Right lobe of liver (tissue), 6 donors: ENCODE measurements around the gene NTM. TPM values are rescaled to one million over a fixed set of nuclear protein-coding genes. Genes with fewer than 3 reads are reported as not detected.

Source experiments
- ATAC-seq, 4 donors: fragments of 200-7000 bp; cut with Tn5 transposase; one replicate each; pipeline ENCODE4 v1.9.1; 2020; ENCODE audit warnings: mild to moderate bottlenecking in 4 of 4, moderate library complexity in 4 of 4
- DNase-seq, 3 donors: peaks; one replicate each; pipeline ENCODE4 v3.0.0-alpha.2; 2020
- H3K27ac ChIP-seq, 3 donors: fragments of 200-600 bp; one replicate each; pipeline ENCODE4 v1.8.0; 2022
- H3K27me3 ChIP-seq, 2 donors: fragments of 200-600 bp; one replicate each; pipeline ENCODE4 v1.8.0; 2022
- H3K36me3 ChIP-seq, 4 donors: fragments of 200-600 bp; sonication (generic) in 1 of 4; one replicate each; pipeline versions ENCODE4 v1.5.1 to v1.8.0; 2017 to 2022; ENCODE audit warnings: control low read depth in 1 of 4
- H3K4me1 ChIP-seq, 4 donors: fragments of 200-600 bp; sonication (generic) in 1 of 4; one replicate each; pipeline versions ENCODE4 v1.5.1 to v1.8.0; 2017 to 2022; ENCODE audit warnings: control low read depth in 1 of 4
- H3K4me3 ChIP-seq, 3 donors: fragments of 200-600 bp; one replicate each; pipeline ENCODE4 v1.8.0; 2022
- H3K9me3 ChIP-seq, 4 donors: fragments of 200-600 bp; sonication (generic) in 1 of 4; one replicate each; pipeline versions ENCODE4 v1.5.1 to v1.8.0; 2017 to 2022; ENCODE audit warnings: control low read depth in 1 of 4
- POLR2A ChIP-seq: fragments of 450-650 bp; IDR thresholded peaks from one replicate; pipeline ENCODE4 v1.6.1; 2017; ENCODE audit warnings: antibody characterized with exemption, mild to moderate bottlenecking
- WGBS: methylation state at CpG from one replicate; pipeline ENCODE4 v1.1.6; 2018; ENCODE audit warnings: low coverage, low lambda C conversion rate; ENCODE audit not compliant: insufficient coverage; ENCODE audit errors: missing lambda C conversion rate; 5-methylcytosine and 5-hydroxymethylcytosine counted together
- intact Hi-C, 2 donors: fragments of 100-400 bp; cut with DNase I; formaldehyde crosslinking; loops; one replicate each; pipeline versions ENCODE4 v1.11.2 to v1.14.1; 2022
- total RNA-seq, 6 experiments: library from RNA; depleted of rRNA in 2 of 6; stranded (reverse); fragments of >200 nt in 2 of 6; fragmentation: NEBNext Ultra II Directional in 3 of 6; extraction: Animal tissue kit (Norgen Biotek cat#: 25700) in 3 of 6; gene quantifications; one replicate each; pipeline versions ENCODE4 v1.1.0 to v1.2.4, GENCODE V29; 2016 to 2023
- TF ChIP-seq, protein P1 (sequence below), 4 donors: fragments of 200-600 bp in 3 of 4; fragments of 450-650 bp in 1 of 4; IDR thresholded peaks; one replicate each; pipeline versions ENCODE4 v1.5.1 to v1.8.0; 2016 to 2022; ENCODE audit warnings: antibody characterized with exemption in 4 of 4, mild to moderate bottlenecking in 2 of 4
- donor health status: DM: no; HTN: yes; CAD: no.
- donor health status: DM: no; HTN: no; CAD: no.
- donor health status: DM: no; HTN: no; CAD: no.
- donor health status: DM: no; HTN: yes; CAD: no.
- donor health status: DM: no; HTN: yes; CAD: no.

Gene NTM
- total RNA-seq, 6 experiments from 2014 or later, result 0.35 TPM; not detected in 5

GRCh38 chr11:131549099-131549498, 178.7 kb downstream of the NTM start:
- Histone ChIP-seq H3K9me3 (no peaks in the 10 kb centered on the region), H3K27ac (no peak overlapping the region), H3K4me3 (no peak overlapping the region), H3K36me3 (no peaks in the 10 kb centered on the region), H3K27me3 (no peaks in the 10 kb centered on the region), H3K4me1 (no peaks in the 10 kb centered on the region)
- TF ChIP-seq POLR2A, result no peak
- TF ChIP-seq, protein P1, sequence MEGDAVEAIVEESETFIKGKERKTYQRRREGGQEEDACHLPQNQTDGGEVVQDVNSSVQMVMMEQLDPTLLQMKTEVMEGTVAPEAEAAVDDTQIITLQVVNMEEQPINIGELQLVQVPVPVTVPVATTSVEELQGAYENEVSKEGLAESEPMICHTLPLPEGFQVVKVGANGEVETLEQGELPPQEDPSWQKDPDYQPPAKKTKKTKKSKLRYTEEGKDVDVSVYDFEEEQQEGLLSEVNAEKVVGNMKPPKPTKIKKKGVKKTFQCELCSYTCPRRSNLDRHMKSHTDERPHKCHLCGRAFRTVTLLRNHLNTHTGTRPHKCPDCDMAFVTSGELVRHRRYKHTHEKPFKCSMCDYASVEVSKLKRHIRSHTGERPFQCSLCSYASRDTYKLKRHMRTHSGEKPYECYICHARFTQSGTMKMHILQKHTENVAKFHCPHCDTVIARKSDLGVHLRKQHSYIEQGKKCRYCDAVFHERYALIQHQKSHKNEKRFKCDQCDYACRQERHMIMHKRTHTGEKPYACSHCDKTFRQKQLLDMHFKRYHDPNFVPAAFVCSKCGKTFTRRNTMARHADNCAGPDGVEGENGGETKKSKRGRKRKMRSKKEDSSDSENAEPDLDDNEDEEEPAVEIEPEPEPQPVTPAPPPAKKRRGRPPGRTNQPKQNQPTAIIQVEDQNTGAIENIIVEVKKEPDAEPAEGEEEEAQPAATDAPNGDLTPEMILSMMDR (IDR thresholded peaks at IDR 0.05), result no peak
- WGBS, result 60% methylated on average over 2 of the region's 2 CpGs
- intact Hi-C loops, result no loop called here
- ATAC-seq (no peak), DNase-seq (no peak)

DNA sequence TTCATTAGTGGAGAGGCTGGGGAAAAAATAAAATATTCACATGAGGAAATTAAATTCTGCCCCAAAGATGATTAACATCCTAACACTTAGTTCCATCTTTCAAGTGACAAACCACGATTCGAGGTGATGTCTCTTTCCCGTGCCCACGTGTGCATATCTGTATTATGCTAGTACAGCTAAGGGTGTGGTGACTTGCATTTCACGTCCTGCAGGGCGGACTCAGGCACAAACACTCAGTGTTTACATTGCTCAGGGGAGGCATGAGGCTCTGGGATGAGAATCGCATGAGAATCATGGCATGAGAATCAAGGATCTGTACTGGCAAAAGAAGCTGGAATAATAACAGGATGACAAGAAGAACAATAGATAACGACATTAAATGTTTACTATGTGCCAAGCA, 179.4 kb downstream of the NTM start:
- intact Hi-C loops, result no loop called here
- DNase-seq (no peak), ATAC-seq (no peak)
- Histone ChIP-seq H3K36me3 (no peaks in the 10 kb centered on the region), H3K4me1 (no peaks in the 10 kb centered on the region), H3K9me3 (no peaks in the 10 kb centered on the region), H3K27me3 (no peaks in the 10 kb centered on the region), H3K4me3 (no peak overlapping the region), H3K27ac (no peak overlapping the region)
- TF ChIP-seq POLR2A, result no peak
- TF ChIP-seq, protein P1 (IDR thresholded peaks at IDR 0.05), result no peak
- 45% methylated on average over 8 of the region's 8 CpGs for WGBS

DNA sequence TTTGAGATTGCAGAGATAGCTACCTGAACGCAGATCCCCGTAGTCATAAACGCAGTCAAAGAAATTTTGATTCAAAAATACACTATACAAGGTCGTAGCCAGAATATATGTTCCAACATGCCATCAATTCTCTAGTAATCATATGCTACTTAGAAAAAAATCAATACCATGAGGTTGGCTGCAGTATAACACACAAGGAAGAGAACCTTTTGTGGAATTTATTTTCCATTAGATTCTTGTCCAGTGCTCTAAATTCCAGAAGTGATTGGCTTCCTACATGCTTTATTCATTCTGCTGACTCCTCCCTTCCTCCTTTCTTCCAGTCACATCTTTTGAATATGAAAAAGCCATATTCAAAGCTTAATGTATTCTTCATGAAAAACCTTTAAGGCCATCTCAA, 189.9 kb downstream of the NTM start:
- H3K9me3 ChIP-seq, result no peaks in the 10 kb centered on the region
- no peak overlapping the region for H3K27ac ChIP-seq
- ATAC-seq, result no peak
- H3K27me3 ChIP-seq, result no peaks in the 10 kb centered on the region
- intact Hi-C loops, result no loop called here
- WGBS, result 47% methylated on average over 4 of the region's 4 CpGs
- H3K4me1 ChIP-seq, result no peaks in the 10 kb centered on the region
- no peak overlapping the region for H3K4me3 ChIP-seq
- no peak for DNase-seq
- TF ChIP-seq POLR2A, result no peak
- H3K36me3 ChIP-seq, result no peaks in the 10 kb centered on the region

GRCh38 chr11:131561501-131561900, 191.1 kb downstream of the NTM start:
- no peaks in the 10 kb centered on the region for H3K36me3 ChIP-seq
- no peak overlapping the region for H3K27ac ChIP-seq
- H3K27me3 ChIP-seq, result no peaks in the 10 kb centered on the region
- no peaks in the 10 kb centered on the region for H3K4me1 ChIP-seq
- ATAC-seq (no peak), DNase-seq (no peak)
- H3K4me3 ChIP-seq, result no peak overlapping the region
- 38% methylated on average over 4 of the region's 4 CpGs for WGBS
- intact Hi-C loops, result no loop called here
- no peak for TF ChIP-seq POLR2A
- TF ChIP-seq, protein P1 (IDR thresholded peaks at IDR 0.05), result no peak
- no peaks in the 10 kb centered on the region for H3K9me3 ChIP-seq

GRCh38 chr11:131561972-131562371, 191.6 kb downstream of the NTM start:
- Histone ChIP-seq H3K4me1 (no peaks in the 10 kb centered on the region), H3K4me3 (no peak overlapping the region), H3K27me3 (no peaks in the 10 kb centered on the region), H3K36me3 (no peaks in the 10 kb centered on the region), H3K9me3 (no peaks in the 10 kb centered on the region), H3K27ac (no peak overlapping the region)
- DNase-seq (no peak), ATAC-seq (no peak)
- intact Hi-C loops, result no loop called here
- 43% methylated on average over 5 of the region's 5 CpGs for WGBS
- no peak for TF ChIP-seq POLR2A
- TF ChIP-seq, protein P1 (IDR thresholded peaks at IDR 0.05), result no peak
